ENCODE measurements around the gene ARPP19. TPM values are rescaled to one million over a fixed set of nuclear protein-coding genes. Genes with fewer than 3 reads are reported as not detected.
"Not testable (repeated sequence)": the region's sequence is repeated elsewhere in the genome, so short reads cannot be mapped to it uniquely, and the experiment has no call there.

ARPP19 gene
- total and polyA plus RNA-seq, 10 of the 15 experiments (the other 5 are each of a cell fraction or from before 2014, with no cell fraction given), result 77.2 to 167 (median 121) TPM

- 98% methylated on average over 6 of the region's 6 CpGs for WGBS (ENCODE audit: insufficient coverage, insufficient replicate concordance, low lambda C conversion rate, missing lambda C conversion rate)
- Histone ChIP-seq H3K27ac (ENCODE audit: control insufficient read depth, insufficient read depth) (no peak overlapping the region), H3K79me2 (ENCODE audit: control insufficient read depth, insufficient read depth, low read length) (peaks cover 34% of the 10 kb centered on the region), H3K9me3 (replicated peaks; ENCODE audit: control insufficient read depth, insufficient read depth, low read length) (no peaks in the 10 kb centered on the region), H3K4me2 (ENCODE audit: control insufficient read depth, insufficient read depth) (no peak overlapping the region), H3K4me3 (no peak overlapping the region), H3K27me3 (replicated peaks in 1 of 2; ENCODE audit: control insufficient read depth in 2 of 2, insufficient read depth in 2 of 2, low read length in 1 of 2) (no peaks in the 10 kb centered on the region), H3K4me1 (ENCODE audit: control insufficient read depth, insufficient read depth, low read length) (peaks cover 12% of the 10 kb centered on the region), H4K20me1 (ENCODE audit: control insufficient read depth, insufficient read depth) (no peaks in the 10 kb centered on the region), H3K36me3 (ENCODE audit: control insufficient read depth in 2 of 2, insufficient read depth in 2 of 2, low read length in 1 of 2) (peaks cover 5 to 20% of the 10 kb centered on the region in 2 experiments), H2AFZ (ENCODE audit: control insufficient read depth, low read depth, low read length) (no peak overlapping the region), H3K9ac (ENCODE audit: control insufficient read depth, insufficient read depth, low read length) (no peak overlapping the region)
- DNase-seq (ENCODE audit: low read depth, low spot score), result no peak
- POLR2A ChIA-PET, result interaction anchor here (0.7 kb wide), 1 partner anchor 292 kb away, joined by 6 read pairs; no protein-coding TSS in a partner anchor
- RAD21 ChIA-PET (ENCODE audit: unreplicated experiment), result interaction anchor here (2.6 kb wide), 1 partner anchor 13 kb away, joined by 7 read pairs; no protein-coding TSS in a partner anchor
- BruUV-seq (replicated peaks), result no TSS peak
- in situ Hi-C loops (cut with MboI), result no loop called here
- CTCF ChIA-PET, result interaction anchor here (0.9 to 5.6 kb wide), 4 partner anchors 10 to 296 kb away, joined by 3 to 37 read pairs (median 3); no protein-coding TSS in a partner anchor
- intact Hi-C loops (cut with micrococcal nuclease; ENCODE audit: unreplicated experiment), result no loop called here
- ATAC-seq, result no peak
- no peak for FAIRE-seq
- TF ChIP-seq NFYA (IDR thresholded peaks at IDR 0.05; ENCODE audit: borderline replicate concordance, low read depth, low read length), result no peak
- no peak for TF ChIP-seq YY1 (IDR thresholded peaks at IDR 0.05; ENCODE audit: low read depth, low read length)
- TF ChIP-seq ASH2L (IDR thresholded peaks at IDR 0.05; ENCODE audit: borderline replicate concordance, low read depth), result no peak
- SMC1A ChIA-PET (ENCODE audit: uncharacterized antibody, unreplicated experiment), result interaction anchor here (0.8 to 5.4 kb wide), 4 partner anchors 9 to 24 kb away, joined by 3 to 45 read pairs (median 4); no protein-coding TSS in a partner anchor
Measured at GRCh38 chr15:52551762-52552161, 17.1 kb downstream of the ARPP19 start.

GRCh38 chr15:52551186-52551585 is 17.6 kb downstream of the ARPP19 start:
- intact Hi-C loops (cut with micrococcal nuclease; ENCODE audit: unreplicated experiment); H3K4me1 ChIP-seq (ENCODE audit: control insufficient read depth, insufficient read depth, low read length); H3K9ac ChIP-seq (ENCODE audit: control insufficient read depth, insufficient read depth, low read length); H3K9me3 ChIP-seq (replicated peaks; ENCODE audit: control insufficient read depth, insufficient read depth, low read length); in situ Hi-C loops (cut with MboI); DNase-seq (ENCODE audit: low read depth, low spot score); BruUV-seq (replicated peaks); H3K27me3 ChIP-seq (replicated peaks in 1 of 2; ENCODE audit: control insufficient read depth in 2 of 2, insufficient read depth in 2 of 2, low read length in 1 of 2); H3K27ac ChIP-seq (ENCODE audit: control insufficient read depth, insufficient read depth); H2AFZ ChIP-seq (ENCODE audit: control insufficient read depth, low read depth, low read length); H3K4me3 ChIP-seq; H3K4me2 ChIP-seq (ENCODE audit: control insufficient read depth, insufficient read depth); FAIRE-seq; ATAC-seq; H4K20me1 ChIP-seq (ENCODE audit: control insufficient read depth, insufficient read depth): not testable (repeated sequence)
- RAD21 ChIA-PET (ENCODE audit: unreplicated experiment), result interaction anchor here (2.6 kb wide), 1 partner anchor 14 kb away, joined by 7 read pairs; no protein-coding TSS in a partner anchor
- WGBS (ENCODE audit: insufficient coverage, insufficient replicate concordance, low lambda C conversion rate, missing lambda C conversion rate), result 100% methylated on average over 1 of the region's 1 CpG
- H3K79me2 ChIP-seq (ENCODE audit: control insufficient read depth, insufficient read depth, low read length), result peaks cover 28% of the 10 kb centered on the region
- peaks cover 10 to 22% of the 10 kb centered on the region in 2 experiments for H3K36me3 ChIP-seq (ENCODE audit: control insufficient read depth in 2 of 2, insufficient read depth in 2 of 2, low read length in 1 of 2)
- SMC1A ChIA-PET (ENCODE audit: uncharacterized antibody, unreplicated experiment), result interaction anchor here (0.8 to 5.4 kb wide), 7 partner anchors 8 to 84 kb away, joined by 3 to 45 read pairs (median 4); no protein-coding TSS in a partner anchor
- CTCF ChIA-PET, result interaction anchor here (1.1 to 5.6 kb wide), 3 partner anchors 11 to 87 kb away, joined by 3 to 37 read pairs (median 3); no protein-coding TSS in a partner anchor
- POLR2A ChIA-PET, result interaction anchor here (0.6 to 1.0 kb wide), 2 partner anchors 9 to 471 kb away, joined by 3 read pairs; no protein-coding TSS in a partner anchor

All from GM12878 (cell line).